ENCODE measurements around the gene PPT1.
A peak's percentile ranks its signal among the peaks of the same experiment; 100 is the strongest.
"Not testable (repeated sequence)": the region's sequence is repeated elsewhere in the genome, so short reads cannot be mapped to it uniquely, and the experiment has no call there.

The PPT1 gene

GRCh38 chr1:40053138-40053887 is 43.7 kb downstream of the PPT1 start:
- no peak for DNase-seq

DNA sequence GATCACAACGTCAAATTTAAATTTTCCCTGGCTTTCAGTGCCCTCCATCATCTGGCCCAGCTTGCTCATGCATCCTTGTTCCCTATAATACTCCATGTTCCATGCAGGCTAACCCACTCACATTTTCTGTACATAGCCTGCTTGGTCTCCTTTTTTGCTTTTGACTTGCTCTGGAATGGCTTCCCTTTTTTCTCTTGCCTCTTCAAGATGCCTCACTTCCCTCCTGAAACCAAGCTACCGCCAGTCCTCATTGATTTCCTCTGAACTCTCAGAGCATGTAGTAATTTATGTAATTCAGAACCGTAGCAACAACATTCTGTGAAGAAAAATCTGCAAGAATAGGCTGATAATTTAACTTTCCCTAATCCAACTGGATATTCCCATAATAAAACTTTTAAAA is 46.2 kb downstream of the PPT1 start:
- no peak for DNase-seq

GRCh38 chr1:40049725-40050124 is 47.3 kb downstream of the PPT1 start:
- peak; percentile 26 for DNase-seq

GRCh38 chr1:40047769-40048168 is 49.3 kb downstream of the PPT1 start:
- no peak for DNase-seq

GRCh38 chr1:40047276-40047675 is 49.8 kb downstream of the PPT1 start:
- DNase-seq: no peak

DNA sequence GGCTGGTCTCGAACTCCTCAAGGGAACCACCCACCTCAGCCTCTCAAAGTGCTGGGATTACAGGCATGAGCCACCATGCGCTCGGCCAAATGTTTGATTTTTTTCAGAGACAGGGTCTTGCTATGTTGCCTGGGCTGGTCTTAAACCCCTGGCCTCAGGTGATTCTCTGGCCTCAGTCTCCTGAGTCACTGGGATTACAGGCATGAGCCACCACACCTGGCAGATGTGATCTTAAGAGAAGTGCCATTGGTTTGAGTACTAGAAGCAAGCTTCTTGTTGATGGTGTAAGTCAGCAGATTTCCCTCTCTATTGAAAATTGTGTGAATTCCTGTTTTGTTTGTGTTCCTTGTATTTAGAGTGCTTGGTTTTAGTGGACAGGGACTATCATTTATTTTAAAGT is 51.3 kb downstream of the PPT1 start:
- DNase-seq: no peak

GRCh38 chr1:40045182-40045581 is 51.9 kb downstream of the PPT1 start:
- no peak for DNase-seq

- DNase-seq: no peak
Measured at GRCh38 chr1:40044110-40044509, 52.9 kb downstream of the PPT1 start.

- DNase-seq: peak; percentile 73
Measured at GRCh38 chr1:40042341-40042740, 54.7 kb downstream of the PPT1 start.

GRCh38 chr1:40041466-40041838 is 55.6 kb downstream of the PPT1 start:
- DNase-seq: no peak

GRCh38 chr1:40040511-40041465 is 56.3 kb downstream of the PPT1 start, which contains the start of gene CAP1:
TSS of gene CAP1 (plus strand) at chr1:40040729. CDS start at chr1:40059347, 18,618 bp downstream.
- DNase-seq: peak; percentile 99

GRCh38 chr1:40039757-40040510 is 57.1 kb downstream of the PPT1 start:
- peak; percentile 94 for DNase-seq

DNA sequence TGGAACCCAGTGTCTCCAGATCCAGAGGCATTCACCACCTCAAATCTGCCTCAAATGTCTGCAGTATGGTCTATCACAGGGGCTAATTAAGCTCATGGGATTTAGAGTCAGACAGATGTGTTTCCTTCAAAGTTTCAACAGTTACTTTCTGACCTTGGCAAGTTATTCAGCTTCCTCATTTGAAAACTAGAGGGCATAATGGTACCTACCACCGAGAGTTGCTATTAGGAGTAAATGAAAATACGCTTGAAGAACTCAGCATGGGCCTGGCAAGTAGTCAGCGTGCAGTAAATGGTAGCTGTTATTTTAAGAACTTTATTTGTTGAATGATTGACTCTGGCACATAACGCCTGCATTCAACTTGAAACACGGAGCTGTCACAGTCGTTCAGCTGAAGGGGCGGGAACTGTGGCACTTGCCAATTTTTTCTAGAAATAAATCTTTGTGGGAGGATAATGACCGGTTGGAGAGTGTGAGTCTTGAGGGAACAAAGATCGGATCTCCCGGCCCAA is 57.8 kb downstream of the PPT1 start:
- no peak for DNase-seq

GRCh38 chr1:40038697-40039096 is 58.4 kb downstream of the PPT1 start:
- DNase-seq: no peak

DNA sequence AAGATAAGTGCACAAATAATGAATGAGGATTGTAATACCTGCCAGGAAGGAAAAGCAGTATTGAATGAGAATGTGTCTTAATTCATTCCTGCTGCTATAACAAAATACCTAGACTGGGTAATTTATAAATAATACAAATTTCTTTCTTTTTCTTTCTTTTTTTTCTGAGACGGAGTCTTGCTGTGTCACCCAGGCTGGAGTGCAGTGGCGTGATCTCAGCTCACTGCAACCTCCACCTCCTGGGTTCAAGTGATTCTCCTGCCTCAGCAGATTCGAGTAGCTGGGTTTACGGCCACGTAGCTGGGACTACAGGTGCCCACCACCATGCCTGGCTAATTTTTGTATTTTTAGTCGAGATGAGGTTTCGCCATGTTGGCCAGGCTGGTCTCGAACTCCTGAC is 59.8 kb downstream of the PPT1 start:
- DNase-seq: not testable (repeated sequence)

DNA sequence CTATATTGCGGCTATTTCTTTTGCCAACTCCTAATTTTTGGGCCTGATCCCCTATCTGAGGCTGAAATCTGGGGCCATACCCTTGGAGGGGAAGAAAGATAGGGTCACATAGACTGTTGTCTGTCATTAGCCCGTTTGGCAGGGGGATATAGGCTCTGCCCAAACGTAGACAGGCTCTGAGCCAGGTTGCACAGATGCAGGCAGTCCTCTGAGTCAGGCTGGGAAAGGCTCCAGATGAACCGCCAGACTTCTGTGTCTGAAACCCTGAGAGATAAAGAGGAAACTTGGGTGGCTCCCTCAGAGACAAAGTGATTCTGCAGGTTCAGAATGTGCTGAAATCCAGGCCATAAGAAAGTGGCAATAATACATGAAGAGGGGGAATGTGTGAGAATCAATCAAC is 60.5 kb downstream of the PPT1 start:
- peak; percentile 70 for DNase-seq

DNA sequence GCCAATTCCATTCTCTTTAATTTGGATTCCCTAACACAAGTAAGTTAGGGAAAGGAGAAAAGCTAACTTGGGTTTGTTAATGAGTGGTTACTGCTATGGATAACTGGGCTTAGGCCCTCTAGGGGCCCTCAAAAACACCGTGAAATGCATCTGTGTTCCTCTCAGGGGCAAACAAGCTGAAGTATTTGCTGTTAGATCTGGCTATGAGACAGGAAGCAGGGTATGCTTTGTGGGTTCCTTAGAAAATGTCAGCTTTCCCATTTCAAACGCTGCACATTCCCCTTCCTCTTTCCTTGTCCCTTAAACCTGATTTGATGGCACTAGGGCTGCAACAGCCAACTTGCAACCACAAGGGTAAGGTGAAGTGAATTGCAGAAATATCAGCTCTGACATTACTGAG is 62.2 kb downstream of the PPT1 start:
- DNase-seq: no peak

DNA sequence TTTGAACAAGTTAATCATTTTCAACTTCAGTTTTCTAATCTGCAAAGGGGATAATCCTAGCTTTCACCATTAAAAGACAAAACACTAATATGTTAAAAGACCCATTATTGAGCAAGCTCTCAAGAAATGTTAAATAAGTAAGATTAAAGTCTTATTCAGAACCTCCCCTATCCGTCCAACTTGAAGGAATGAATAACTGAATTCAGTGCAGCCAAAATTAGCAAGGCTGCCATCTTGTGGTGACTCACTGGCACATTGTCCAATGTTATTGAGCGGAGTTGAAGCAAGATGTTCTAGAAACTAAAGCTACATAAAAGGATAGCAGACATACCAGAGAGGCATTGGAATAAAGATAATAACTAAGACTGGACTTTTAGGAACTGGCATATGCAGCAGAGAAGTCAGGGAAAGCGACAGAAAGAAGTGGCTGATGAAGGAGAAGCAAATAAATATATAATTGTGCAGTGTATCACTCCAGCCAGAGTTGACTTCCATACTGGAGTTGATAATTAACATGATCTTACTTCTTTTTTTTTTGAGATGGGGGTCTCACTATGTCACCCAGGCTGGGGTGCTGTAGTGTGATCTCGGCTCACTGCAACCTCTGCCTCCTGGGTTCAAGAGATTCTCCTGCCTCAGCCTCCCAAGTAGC is 64.7 kb downstream of the PPT1 start:
- peak; percentile 61 for DNase-seq

GRCh38 chr1:40030528-40031135 is 66.4 kb downstream of the PPT1 start:
- peak; percentile 58 for DNase-seq

- no peak for DNase-seq
Measured at GRCh38 chr1:40029608-40030007, 67.4 kb downstream of the PPT1 start.

DNA sequence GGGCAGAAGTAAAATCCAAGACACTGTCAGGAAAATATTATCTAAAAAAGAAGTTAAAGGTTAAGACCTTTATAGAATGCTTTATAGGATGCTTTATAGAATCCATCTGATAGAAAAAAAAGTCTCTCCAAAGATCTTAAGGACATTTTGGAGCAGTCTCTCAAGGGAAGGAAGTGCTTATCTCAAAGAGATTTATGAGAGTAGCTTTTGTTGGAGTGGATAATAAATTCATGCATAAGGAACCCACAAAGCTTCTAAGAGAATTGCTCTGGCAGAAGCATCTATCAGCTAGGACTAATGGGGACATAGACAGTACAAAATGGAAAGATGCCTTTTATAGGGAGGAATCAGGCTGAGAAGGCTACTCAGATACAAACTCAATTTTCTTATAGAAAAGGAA is 69.4 kb downstream of the PPT1 start:
- no peak for DNase-seq

- DNase-seq: no peak
Measured at GRCh38 chr1:40024671-40025070, 72.4 kb downstream of the PPT1 start.
